Stimulated activated CD4-positive, alpha-beta T cell treated with anti-CD3 and anti-CD28 coated beads, Interleukin-1b, Interleukin-23, amount 100 ng/mL, for 48 hours (primary cell): Measurements from ENCODE around the gene ZNF385B.

ENCODE experiments used
- DNase-seq: peaks from one replicate; pipeline ENCODE4 v3.0.0-alpha.2; 2020

ZNF385B gene

DNA sequence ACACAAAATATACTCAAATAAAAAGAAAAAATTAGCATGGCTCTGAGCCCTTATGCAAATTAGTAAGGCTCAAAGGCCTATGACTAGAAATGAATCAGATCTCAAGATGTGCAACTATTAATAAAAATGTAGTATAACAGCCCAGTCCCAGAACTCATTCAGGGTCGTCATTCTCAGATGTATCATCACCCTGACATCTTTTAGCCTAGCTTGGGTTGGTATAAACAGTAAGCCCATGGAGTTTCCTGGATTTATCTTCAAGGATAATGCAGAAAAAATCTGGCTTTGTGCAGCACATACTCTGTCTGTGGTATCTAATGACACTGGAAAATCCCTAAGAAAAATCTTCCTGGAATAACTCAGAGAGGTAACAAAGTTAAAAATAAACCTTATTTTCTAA lies 239.3 kb downstream of the ZNF385B start:
- no peak for DNase-seq

DNA sequence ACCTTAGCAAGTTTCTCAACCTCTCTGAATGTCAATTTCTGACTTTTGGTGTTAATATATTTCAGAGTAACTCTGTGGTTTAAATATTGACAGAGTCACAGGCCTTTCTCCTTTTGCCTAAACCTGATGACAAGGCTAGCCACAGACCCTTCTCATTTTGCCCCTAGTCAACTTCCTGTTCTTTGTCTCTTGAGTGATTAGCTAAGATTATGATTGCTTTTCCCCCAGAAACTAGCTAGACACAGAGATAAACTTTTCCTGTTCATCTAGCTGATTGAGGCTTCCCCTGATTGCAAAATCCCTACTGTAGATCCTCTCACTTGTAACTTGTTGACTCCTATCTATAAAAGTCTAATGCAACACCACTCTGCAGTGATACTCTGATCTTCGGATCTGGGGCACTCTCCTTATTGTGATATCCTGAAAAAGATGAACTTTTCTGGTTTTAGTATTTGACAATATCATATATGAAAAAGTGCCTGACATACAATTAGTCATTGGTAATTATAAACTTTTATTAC lies 241.4 kb downstream of the ZNF385B start:
- DNase-seq = no peak

DNA sequence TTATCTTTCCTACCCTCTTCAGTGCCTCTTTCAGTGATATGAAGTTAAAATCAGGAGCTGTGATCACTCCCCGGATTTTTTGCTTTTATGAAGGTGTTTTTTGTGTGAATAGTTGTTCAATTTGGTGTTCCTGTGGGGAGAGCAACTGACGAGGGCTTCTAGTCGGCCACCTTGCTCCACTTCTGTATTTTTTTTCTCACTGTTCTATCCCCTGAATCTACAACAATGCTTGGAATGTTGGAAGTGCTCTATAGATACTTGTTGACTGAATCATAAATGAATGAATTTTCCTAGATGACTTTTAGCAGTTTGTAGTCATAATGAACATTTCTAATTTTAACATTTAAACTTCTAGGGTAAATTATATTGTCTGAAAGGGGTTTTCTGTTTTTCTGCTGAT lies 247.3 kb downstream of the ZNF385B start:
- no peak for DNase-seq

DNA sequence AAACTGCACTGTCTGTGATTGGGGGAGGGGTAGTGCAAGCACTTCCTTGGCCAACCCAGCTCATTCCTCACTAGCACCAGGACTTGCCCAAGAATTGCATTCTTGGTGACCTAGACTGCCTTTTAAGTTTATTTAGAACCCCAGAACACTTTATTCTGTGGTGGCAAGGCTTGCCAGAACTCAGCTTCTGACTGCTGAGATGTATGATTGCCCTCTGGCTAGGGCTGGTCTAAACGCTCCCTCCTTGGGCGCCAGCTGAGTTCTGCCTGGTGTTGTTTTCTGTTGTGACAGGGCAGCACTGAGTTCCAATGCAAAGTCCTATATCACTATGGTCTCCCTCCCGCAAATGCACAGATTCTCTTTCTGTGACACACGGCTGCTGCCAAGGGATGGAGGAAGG lies 247.7 kb downstream of the ZNF385B start:
- no peak for DNase-seq

DNA sequence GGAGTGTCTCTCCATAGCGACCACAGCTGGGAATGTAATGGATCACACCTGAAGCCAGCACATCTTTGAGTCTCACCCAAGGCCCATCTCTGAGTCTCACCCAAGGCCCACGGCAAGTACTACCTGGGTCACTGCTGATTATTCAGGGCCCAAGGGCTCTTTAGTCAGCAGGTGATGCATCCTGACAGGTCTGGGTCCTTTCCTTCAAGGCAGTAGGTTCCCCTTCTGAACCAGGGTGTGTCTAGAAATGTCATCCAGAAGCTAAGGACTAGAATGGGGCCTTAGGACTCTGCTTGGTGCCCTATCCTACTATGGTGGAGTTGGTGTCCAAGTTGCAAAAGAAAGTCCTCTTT lies 248.1 kb downstream of the ZNF385B start:
- no peak for DNase-seq

DNA sequence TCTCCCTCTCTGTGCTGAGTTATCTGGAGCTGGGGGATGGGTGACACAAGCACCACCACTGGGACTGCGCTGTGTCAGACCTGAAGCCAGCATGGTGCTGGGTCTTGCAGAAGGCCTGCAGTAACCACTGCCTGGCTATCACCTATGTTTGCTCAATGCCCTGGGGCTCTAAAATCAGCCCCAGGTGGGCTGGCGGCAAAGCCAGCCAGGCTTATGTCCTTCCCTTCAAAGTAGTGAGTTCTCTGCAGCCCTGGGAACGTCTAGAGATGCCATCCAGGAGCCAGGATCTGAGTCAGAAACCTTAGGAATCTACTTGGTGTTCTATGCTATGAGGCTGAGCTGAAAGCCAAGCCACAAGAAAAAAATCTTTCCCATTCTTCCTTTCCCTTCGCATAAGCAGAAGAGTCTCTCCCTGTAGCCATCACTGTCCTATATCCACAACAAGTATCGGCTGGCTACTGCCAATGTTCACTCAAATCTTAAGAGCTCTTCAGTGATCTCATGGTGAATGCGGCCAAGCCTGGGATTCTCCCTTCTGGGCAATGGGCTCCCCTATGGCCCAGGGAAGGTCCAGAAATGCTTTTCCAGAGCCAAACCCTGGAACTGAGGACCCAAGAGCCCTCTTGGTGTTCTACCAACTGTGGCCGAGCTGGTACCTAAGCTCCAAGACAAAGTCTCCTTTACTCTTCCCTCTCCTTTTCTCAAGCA lies 248.7 kb downstream of the ZNF385B start:
- no peak for DNase-seq

DNA sequence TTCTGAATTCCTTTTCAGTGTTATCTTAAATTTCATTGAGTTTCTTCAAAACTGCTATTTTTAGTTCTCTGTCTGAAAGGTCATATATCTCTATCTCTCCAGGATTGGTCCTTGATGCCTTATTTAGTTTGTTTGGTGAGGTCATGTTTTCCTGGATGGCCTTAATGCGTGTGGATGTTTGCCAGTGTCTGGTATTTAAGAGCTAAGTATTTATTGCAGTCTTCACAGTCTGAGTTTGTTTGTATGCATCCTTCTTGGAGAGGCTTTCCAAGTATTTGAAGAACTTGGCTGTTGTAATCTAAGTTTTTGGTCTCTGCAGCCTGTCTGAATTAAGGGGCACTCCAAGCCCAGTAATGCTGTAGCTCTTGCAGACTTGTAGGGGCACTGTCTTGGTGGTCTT lies 249.3 kb downstream of the ZNF385B start:
- no peak for DNase-seq

DNA sequence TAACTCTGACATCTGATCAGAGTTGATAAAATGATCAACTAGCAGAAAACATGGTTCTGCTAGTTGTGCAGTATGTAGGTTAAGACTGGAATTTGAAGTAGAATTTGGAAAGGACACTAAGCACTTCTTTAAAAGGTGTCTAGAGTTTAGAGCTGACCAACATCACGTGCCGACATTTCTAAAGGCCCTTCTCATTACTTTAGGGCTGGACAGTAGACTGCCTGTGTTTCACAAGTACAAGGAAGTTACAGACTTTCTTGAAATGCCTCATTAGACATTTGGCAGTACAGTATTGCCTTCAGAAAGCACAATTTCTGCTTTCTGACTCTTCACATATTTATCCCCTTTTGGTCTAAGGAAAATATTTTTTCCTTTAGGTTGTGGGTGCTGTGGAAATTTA lies 255.3 kb downstream of the ZNF385B start:
- no peak for DNase-seq

DNA sequence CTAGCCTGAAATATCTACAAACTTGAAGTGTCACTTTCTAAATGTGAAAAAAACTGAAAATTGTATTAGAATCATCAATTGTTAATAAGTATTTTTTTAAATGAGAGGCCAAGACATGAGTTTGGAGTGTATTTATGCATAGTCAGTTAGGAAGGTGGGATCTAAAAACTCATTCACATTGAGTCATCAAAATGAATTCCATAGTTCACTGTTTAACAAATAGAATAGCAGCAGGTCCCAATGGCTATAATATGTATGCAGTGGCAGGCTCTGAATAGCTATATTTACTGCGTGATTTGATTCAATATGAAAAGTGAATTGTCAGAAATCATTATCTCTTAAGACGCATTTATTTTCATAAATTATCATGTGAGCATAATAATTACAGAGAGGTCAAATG lies 256.1 kb downstream of the ZNF385B start:
- no peak for DNase-seq

DNA sequence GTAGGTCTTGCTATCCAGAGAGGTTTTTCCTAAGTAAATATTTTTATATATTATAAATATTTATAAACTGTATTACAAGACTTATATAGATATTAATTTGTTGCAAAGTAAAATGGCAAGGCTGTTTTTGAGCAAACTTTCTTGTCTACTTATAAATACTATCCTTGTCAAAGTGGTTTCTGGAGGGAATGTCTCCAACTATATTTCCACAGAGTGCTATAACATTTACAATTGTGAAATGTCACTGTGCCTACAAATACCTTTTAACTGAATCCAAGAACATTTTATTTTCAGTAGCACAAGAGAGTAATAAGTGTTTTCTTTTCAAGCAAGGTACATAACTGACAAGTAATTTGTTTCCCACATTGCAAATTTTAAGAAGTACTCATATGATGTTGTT lies 256.8 kb downstream of the ZNF385B start:
- no peak for DNase-seq

DNA sequence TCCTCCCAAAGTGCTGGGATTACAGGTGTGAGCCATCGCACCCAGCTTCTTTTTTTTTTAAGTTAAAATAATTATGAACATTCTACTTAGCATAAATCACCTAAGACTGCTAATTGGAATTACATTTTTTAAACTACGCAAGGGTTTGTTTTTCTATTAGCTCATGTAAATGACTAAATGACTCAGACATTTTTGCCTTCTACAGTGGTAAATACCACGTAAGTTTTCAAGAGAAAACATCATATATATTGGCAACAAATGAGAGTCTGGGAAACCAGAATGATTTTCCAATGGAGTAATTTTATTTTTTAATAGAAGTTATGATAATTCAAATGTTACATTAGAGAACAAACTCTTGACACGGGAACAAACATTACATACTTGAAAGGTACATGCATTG lies 259.0 kb downstream of the ZNF385B start:
- no peak for DNase-seq

DNA sequence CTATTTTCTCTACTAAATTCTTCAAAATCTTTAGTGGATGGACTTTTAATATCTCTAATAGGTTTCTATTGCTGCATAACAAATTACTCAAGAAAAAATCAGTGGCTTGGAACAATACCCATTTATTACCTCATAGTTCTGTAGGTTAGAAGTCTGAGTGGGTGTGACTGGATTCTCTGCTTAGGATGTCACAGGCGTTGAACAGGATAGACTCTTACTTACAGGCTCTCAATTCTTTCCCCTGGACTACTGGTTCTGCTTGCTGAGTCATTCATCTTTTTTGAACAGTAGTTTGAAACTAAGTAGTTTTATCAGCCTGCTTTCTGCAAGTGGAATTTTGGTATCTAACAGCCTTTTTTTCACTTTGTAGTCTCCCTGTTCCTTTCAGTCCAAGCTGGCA lies 265.4 kb downstream of the ZNF385B start:
- no peak for DNase-seq

DNA sequence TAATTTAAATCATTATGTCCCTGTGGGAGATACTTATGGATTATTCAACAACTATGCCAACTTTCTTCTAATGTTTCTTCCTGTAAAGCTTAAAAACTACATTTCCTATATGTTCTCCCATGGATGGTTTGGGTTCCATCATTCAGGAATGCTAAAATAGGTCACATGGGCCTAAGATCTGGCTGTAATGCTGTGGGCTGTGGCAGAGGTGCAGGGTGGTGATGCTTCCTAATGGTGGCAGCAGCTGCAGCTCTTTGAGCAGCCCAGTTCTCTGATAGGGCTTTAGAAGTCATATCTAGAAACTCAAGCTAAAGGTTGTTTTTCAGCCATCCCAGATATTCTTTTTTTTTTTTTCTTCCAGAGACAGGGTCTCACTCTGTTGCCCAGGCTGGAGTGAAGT lies 266.1 kb downstream of the ZNF385B start:
- DNase-seq = no peak

DNA sequence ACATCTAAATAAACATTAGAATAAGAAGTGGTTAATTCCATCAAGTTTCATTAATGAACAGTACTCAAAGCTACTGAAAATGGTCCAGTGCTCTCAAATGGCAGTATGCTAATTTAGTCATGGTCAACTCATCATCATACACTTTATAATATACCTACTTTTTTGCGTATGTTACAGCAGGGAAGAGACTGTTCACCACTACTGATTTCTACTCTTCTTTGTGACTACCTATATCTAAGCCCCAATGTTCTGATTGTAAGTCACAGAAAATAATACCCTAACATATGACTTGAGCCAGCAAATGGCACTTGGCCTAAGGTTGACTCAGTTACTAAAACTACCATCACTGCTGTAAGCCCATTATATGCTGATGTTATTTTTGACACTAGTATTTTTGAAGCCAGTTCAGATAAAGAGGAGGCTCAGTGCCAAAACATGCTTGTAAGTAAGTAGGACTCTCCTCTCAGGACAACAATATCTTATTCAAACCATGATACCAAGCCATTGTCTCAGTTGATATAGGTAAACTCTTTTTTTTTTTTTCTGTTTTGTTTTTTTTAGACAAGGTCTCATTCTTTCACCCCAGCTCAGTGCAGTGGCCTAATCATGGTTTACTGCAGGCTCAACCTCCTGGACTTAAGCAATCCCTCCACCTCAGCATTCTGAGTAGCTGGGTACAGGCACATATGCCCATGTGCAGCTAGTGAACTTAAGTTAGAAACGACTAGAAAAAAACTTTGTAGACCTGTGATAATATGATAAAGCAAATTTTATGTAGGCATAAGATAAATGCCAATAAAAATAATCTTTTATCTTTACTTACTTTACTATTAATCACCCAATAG lies 266.9 kb downstream of the ZNF385B start:
- no peak for DNase-seq

DNA sequence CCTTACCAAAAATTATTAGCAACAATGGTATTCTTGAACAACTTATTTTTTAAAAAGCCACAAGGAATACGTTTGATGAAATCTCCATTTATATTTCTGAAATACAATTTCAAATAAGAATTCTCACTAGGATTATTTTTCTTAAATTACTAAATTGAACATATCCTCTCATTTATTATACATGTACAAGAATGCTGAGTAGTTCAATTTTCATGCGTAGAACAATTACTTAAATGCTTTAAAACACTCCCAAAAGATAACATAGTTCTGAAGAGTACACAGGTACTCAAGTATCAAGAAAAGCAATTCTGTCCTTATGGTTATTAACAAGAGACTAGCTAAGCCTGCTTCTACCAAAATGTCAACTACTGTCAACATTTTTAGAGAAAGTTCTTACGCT lies 268.1 kb downstream of the ZNF385B start:
- DNase-seq = no peak

DNA sequence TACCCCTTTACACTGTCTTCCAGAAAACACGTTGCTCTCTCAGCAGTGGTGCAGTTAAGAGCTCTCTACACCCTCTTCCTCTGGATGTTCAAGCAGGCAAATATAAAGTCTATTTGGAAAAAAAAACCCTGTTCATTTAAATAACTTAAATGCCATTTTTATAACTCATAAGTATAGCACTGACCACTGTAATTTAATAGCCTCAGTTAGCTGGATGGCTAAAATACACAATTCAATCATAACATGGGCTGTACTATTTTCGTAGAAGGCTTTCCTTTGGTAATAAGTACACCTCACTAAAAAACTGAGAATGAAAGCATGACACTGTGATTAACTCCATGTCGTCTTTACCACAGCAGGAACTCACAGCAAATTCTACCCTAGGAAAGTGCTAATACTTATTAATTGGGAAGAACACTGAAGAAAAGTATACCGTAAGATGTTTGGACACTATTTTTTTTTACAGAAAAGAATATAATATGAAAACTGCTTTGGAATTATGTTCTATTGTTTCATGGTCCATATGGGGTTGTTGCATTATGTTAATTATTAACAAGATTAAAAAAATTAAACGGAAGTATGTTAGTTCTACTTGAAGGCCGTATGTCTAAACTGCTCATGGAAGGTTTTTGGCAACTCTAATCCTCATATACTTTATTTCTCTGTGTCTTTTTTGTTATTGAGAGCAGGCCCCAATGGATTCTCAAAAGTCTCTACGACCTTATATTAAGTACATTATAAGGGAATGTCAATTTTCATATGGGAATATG lies 269.1 kb downstream of the ZNF385B start:
- DNase-seq = no peak

DNA sequence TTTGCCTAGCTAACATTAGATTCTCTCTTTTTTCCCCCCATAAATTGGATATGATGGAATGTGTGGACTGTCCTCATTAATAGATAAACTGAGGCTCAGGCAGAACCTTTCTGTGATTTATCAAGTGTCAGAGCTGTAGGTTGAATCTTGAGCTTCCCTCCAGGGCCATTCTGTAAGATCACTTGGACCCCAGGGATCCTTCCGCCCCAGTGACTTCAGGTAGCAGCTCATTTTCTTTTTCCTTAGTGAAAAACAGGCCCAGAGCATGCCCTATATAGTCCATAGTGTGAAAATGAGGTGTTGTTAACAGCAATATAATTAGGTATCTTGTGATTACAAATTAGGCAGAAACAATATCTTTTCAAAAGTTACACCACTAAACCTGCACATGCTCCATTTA lies 269.7 kb downstream of the ZNF385B start:
- no peak for DNase-seq

DNA sequence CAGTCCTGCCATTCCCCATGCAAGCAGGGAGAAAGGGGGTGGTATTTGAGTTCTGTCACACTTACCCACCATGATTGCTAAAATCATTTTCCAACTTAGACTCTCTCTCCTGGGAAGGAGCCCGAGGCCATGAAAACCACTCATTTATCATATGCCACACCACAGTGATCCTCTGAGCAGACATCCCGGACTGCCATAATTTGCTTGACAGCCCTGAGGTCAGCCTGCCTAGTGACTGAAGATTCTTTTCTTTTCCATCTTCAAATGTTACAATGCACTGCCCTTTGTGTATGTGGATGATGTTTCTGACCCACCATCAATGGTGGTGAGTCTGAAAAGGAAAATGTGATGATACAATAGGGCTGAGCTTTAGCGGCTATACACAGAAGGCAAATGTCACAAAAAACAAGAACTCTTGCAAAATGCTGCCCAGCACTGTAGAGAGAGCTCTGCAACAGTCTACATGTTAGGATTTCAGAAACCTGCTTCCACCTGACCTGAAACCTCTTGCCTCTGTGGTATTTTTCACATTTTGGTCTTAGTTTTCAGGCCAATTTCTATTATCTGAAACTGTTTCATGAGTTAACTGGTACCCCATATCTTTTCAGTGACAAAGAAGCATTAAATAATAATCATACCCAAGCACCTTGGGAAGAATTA lies 272.8 kb downstream of the ZNF385B start:
- no peak for DNase-seq

DNA sequence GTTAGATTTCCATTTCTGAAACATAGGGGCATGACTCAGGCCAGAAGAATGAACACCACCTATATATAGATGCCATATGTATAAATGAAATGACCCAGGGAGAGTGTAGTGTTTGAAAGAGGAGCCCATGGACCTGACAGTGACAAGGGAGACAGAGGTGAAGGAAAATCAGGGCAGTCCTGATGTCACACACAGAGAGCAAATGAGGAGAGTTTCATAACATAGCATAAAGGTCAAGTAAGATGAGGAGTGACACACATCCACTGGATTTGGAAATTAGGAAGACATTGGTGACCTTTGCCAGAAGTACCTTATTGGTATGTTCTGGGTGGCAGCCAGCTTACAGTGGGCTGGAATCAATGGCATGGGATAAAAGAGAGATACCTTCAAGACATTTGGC lies 276.7 kb downstream of the ZNF385B start:
- DNase-seq = no peak

DNA sequence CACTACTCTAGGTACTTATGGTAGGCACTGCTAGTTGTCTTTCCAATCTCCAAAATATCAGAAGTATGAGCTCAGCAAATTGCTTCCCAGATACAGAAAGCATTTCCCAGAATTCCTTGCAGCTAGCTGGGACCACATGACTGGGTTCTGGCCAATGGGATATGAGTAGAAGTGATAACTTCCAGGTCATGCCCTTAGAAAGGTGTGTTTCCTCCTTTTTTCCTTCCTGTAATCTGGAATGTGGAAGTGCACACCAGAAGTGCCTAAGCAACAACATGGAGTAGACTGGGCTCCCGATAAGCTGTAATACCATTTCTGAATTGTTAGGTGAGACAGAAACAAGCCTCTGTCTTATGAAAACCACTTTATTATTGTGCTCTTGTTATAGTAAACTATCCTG lies 279.8 kb downstream of the ZNF385B start:
- no peak for DNase-seq

DNA sequence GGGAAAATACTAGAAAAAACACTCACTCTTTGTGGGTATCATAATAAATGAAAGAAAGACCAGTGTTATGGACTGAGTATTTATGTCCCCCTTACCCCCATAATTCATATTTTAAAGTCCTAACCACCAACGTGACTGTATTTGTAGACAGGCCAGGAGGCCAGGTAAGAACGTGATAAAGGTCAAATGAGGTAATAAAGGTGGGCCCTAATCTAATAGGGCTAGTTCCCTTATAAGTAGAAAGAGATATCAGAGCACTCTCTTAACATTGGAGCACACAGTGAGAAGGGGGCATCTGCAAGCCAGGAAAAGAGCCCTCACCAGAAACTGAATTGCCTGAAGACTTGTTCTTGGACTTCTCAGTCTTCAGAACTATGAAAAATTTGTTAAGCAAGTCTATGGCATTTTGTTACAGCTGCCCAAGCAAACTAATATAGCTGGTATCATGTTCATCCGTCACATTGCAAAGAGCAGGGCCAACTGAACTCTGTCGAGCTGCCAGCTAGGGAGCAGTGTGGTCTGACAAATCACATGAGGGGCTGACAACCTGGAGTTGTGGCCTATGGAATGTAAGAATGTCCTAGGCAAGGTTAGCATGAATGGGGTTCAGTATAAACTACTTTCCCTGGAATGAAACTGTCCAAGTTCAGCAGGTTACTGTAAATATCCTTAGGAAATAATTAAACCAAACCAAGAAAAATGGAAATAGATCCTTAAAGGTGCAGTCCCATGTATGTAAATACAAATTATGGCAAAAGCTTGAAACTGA lies 280.9 kb downstream of the ZNF385B start:
- DNase-seq = no peak

DNA sequence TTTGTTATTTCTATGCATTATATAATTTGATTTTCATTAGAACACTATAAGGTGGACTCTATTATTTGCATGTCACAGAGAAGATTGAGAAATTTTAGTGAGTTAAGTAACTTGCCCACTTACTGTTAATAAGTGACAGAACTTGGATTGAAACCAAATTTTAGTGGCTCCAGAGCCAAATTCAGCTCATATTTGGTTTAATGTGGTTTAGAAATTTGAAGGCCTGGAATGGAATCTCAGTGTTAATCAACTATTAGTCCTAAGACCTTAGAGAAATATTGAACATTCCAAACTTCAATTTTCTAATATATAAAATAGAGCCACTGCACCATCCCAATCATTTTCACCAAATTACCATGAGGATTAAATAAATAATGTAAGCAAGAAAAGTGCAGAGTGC lies 281.6 kb downstream of the ZNF385B start:
- DNase-seq = no peak
